Small intestine (tissue), 7 donors: ENCODE data around the gene PACSIN2. TPM values are rescaled to one million over a fixed set of nuclear protein-coding genes. Genes with fewer than 3 reads are reported as not detected.
A peak's percentile ranks its signal among the peaks of the same experiment; 100 is the strongest.

ENCODE experiments used
- DNase-seq, 2 donors: peaks; one replicate each; pipeline versions ENCODE4 v3.0.0 to v3.0.0-alpha.2; 2013
- FAIRE-seq: peaks from 2 replicates; lab custom pipeline; 2012; peaks lifted over from hg19 to GRCh38; lab: Jason Lieb, UNC
- H3K27ac ChIP-seq, 3 donors: one replicate each; pipeline ENCODE4 v1.5.1; 2013; ENCODE audit warnings: low read length in 2 of 3, mild to moderate bottlenecking in 2 of 3, control low read depth in 1 of 3, inconsistent platforms in 1 of 3, low read depth in 1 of 3, moderate library complexity in 1 of 3
- H3K27me3 ChIP-seq, 3 donors: one replicate each; pipeline ENCODE4 v1.6.1; 2013; ENCODE audit warnings: low read length in 3 of 3, inconsistent platforms in 1 of 3; ENCODE audit not compliant: control insufficient read depth in 3 of 3, insufficient read depth in 3 of 3
- H3K36me3 ChIP-seq, 3 donors: one replicate each; pipeline ENCODE4 v1.6.1; 2013; ENCODE audit warnings: low read length in 3 of 3, inconsistent platforms in 1 of 3, low read depth in 1 of 3, mild to moderate bottlenecking in 1 of 3, moderate library complexity in 1 of 3; ENCODE audit not compliant: control insufficient read depth in 3 of 3, insufficient read depth in 2 of 3
- H3K4me1 ChIP-seq, 3 donors: one replicate each; pipeline ENCODE4 v1.6.1; 2013; ENCODE audit warnings: low read length in 2 of 3, inconsistent platforms in 1 of 3, low read depth in 1 of 3, mild to moderate bottlenecking in 1 of 3, moderate library complexity in 1 of 3; ENCODE audit not compliant: control insufficient read depth in 3 of 3, insufficient read depth in 2 of 3
- H3K4me3 ChIP-seq, 3 donors: one replicate each; pipeline ENCODE4 v1.5.1; 2013; ENCODE audit warnings: low read length in 3 of 3, control low read depth in 1 of 3, inconsistent platforms in 1 of 3, low read depth in 1 of 3, mild to moderate bottlenecking in 1 of 3, moderate library complexity in 1 of 3
- H3K9me3 ChIP-seq, 2 donors: one replicate each; pipeline ENCODE4 v1.6.1; 2013; ENCODE audit warnings: low read depth in 1 of 2, low read length in 1 of 2; ENCODE audit not compliant: control insufficient read depth in 2 of 2, insufficient read depth in 1 of 2
- WGBS, 3 donors: extraction: QIAGEN DNeasy Blood & Tissue Kit; methylation state at CpG; one replicate each; pipeline ENCODE4 v1.1.7; 2013; 5-methylcytosine and 5-hydroxymethylcytosine counted together
- polyA plus RNA-seq, 4 donors: library from polyadenylated mRNA; stranded (reverse) in 3 of 4; unstranded in 1 of 4; fragments of 200-250 nt in 3 of 4; fragments of 120-200 nt in 1 of 4; gene quantifications; one replicate each; pipeline versions ENCODE4 v1.2.1 to v1.2.3, GENCODE V29; 2013
- donor health status: healthy with polysubstance abuse.
- donor health status: control.
- donor health status: control.
- donor health status: Bipolar disorder and iron deficiency.
- donor health status: healthy.

PACSIN2 gene
- polyA plus RNA-seq, 4 donors = 28.9 to 53.3 (median 45.2) TPM

DNA sequence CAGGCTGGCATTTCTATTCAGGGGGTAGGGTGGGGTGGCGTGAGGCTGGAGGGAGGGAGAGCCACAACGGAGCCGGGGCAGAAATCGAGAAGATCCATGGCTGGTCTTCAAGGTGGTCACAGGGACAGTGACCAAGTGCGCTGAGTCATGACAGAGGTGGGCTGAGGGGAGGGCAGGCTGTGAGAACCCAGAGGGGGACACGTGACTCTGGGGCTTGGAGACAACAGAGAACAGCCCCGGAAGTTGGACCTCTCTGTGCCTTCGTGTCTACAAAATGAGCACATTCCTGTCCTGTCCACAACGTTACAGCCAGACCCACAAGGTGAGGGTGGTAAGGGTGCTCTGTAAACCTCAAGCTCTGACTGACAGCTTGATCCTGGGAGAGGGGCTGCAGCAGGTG, 122.8 kb downstream of the PACSIN2 start:
- H3K27ac ChIP-seq = peak overlapping the region in 2 of 3 donors; percentile 34 to 51
- peaks cover 0 to 67% (median 7%) of the 10 kb centered on the region in 3 donors for H3K36me3 ChIP-seq
- FAIRE-seq (no peak), DNase-seq (no peak)
- 81 to 84% (median 82%) methylated on average over 9 of the region's 9 CpGs for WGBS, 3 donors
- peaks cover 0 to 16% (median 8%) of the 10 kb centered on the region in 3 donors for H3K4me1 ChIP-seq
- no peak overlapping the region for H3K4me3 ChIP-seq
- H3K27me3 ChIP-seq = no peaks in the 10 kb centered on the region
- no peaks in the 10 kb centered on the region for H3K9me3 ChIP-seq

DNA sequence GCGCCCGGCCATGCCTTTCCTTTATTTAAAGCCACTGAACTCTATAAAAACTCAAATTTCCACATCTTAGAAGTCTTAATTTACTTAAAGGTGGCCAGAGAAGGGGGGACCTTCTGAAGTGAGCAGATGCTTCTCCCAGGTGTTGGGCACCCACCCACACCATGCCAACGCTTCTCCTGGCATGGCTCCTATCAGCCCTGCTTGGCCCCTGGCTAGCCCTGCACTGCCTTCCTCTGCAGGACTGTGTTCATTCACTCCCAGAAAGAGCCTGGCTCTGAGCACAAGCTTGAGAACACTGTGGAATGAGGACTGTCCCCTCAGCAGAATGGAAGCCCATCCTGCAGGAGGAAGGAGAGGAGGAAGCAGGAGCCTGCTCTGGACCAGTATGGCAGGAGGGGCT, 123.3 kb downstream of the PACSIN2 start:
- no peak overlapping the region for H3K4me3 ChIP-seq
- WGBS, 3 donors = 87 to 98% (median 89%) methylated on average over 3 of the region's 3 CpGs
- no peak for DNase-seq
- no peaks in the 10 kb centered on the region for H3K9me3 ChIP-seq
- no peak overlapping the region for H3K27ac ChIP-seq
- no peak for FAIRE-seq
- peaks cover 0 to 21% (median 8%) of the 10 kb centered on the region in 3 donors for H3K4me1 ChIP-seq
- no peaks in the 10 kb centered on the region for H3K27me3 ChIP-seq
- H3K36me3 ChIP-seq = peaks cover 0 to 72% (median 7%) of the 10 kb centered on the region in 3 donors

DNA sequence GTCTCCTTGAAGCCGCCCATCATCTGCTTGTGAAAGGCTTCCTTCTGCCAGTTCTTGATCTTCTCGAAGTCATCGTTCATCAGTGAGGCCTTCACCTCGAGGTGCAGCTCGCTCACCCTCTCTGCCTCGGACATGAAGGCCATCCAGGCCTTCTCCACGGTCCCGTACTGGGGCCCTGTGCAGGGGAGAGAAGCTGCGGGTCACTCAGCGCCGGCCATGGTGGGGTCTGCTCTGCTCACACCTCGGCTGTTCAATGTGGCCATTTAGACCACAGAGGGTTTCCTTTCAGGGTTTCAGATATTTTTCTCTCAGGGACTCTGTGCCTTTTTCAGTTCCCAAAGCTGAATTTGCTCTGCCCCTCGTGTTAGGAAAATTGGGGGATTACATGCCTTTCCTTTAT, 123.9 kb downstream of the PACSIN2 start:
- FAIRE-seq (no peak), DNase-seq (no peak)
- Histone ChIP-seq H3K9me3 (no peaks in the 10 kb centered on the region), H3K27me3 (no peaks in the 10 kb centered on the region), H3K27ac (no peak overlapping the region), H3K36me3 (peaks cover 0 to 77% (median 7%) of the 10 kb centered on the region in 3 donors), H3K4me1 (peaks cover 0 to 23% (median 8%) of the 10 kb centered on the region in 3 donors), H3K4me3 (no peak overlapping the region)
- WGBS, 3 donors = 85 to 94% (median 90%) methylated on average over 13 of the region's 13 CpGs

DNA sequence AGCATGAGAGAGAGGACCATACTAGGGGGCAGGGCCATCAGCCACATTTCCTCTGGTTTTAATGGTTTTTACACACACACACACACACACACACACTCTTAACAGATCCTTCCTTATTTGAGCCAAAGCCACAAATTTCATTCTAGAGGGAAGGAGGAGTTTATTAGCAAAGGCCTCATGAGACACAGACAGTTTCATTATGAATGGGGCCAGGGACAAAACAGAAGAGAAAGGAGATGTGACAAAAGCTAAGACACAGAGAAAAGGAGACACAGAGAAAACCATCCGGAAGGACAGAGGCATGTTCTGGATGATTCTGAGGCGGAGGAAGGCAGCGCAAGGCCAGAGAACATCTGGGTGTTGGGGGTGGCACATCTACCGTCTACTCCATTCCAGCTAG, 125.6 kb downstream of the PACSIN2 start:
- WGBS, 3 donors = 71 to 77% (median 77%) methylated on average over 4 of the region's 4 CpGs
- no peaks in the 10 kb centered on the region for H3K9me3 ChIP-seq
- peak in 1 of 2 donors; percentile 10 for DNase-seq
- no peak overlapping the region for H3K4me3 ChIP-seq
- no peaks in the 10 kb centered on the region for H3K27me3 ChIP-seq
- no peak overlapping the region for H3K27ac ChIP-seq
- FAIRE-seq = no peak
- peaks cover 0 to 84% (median 7%) of the 10 kb centered on the region in 3 donors for H3K36me3 ChIP-seq
- H3K4me1 ChIP-seq = peaks cover 0 to 23% (median 8%) of the 10 kb centered on the region in 3 donors

DNA sequence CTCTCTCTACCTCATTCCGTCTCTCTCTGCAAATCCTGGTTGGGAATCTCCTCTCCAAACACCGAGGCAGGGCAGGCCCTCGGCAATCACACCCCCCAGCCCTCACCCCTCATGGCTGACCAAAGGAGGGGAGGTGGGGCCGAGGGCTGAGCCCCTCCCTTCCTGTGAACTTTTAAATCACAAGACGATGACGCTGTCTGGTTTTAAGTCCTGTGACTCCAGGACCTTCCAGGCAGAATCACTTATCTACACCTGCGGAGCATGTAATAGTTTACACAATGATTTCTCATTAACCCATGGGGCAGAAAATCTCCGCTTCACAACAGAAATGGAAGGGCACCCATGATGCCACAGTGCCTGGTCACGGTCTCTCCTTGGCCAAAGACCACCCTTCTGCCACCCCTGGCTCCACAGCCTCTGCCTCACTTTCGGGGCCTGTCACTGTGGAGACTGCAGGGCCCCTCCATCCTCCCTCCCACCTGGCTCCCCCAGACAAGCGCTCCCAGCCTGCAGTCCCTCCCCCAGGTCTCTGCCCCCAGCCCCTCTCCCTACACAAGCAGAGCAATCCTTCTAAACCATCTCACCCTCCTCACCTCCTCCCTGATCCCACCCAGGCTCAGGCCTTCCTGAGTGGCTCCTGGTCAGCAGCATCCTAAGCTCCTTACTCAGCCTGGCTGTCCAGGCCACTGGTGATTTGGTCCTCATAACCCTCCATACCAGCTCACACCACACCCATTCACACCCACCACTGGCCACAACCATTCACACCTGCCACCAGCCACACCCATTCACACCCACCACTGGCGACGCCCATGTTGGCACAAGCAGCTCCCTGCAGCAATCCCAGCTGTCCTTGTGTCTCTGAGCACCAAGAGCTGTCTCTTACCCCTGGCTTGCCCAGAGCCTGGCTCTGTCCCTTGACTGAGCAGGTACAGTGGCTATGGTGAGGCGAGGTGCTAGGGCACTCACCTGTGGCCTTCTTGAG, 127.1 kb downstream of the PACSIN2 start:
- Histone ChIP-seq H3K27me3 (no peaks in the 10 kb centered on the region), H3K4me1 (peaks cover 0 to 23% (median 6%) of the 10 kb centered on the region in 3 donors), H3K9me3 (no peaks in the 10 kb centered on the region), H3K36me3 (peaks cover 0 to 92% (median 9%) of the 10 kb centered on the region in 3 donors), H3K27ac (peak overlapping the region in 2 of 3 donors; percentile 38 to 97), H3K4me3 (no peak overlapping the region)
- peak; percentile 73 to 93 for DNase-seq
- no peak for FAIRE-seq
- 19 to 58% (median 43%) methylated on average over 14 of the region's 14 CpGs for WGBS, 3 donors

- H3K4me3 ChIP-seq = no peak overlapping the region
- H3K36me3 ChIP-seq = peaks cover 0 to 92% (median 7%) of the 10 kb centered on the region in 3 donors
- no peaks in the 10 kb centered on the region for H3K27me3 ChIP-seq
- FAIRE-seq (no peak), DNase-seq (no peak)
- peak overlapping the region in 2 of 3 donors; percentile 38 to 97 for H3K27ac ChIP-seq
- H3K9me3 ChIP-seq = no peaks in the 10 kb centered on the region
- 38 to 64% (median 50%) methylated on average over 7 of the region's 7 CpGs for WGBS, 3 donors
- peaks cover 0 to 23% (median 6%) of the 10 kb centered on the region in 3 donors for H3K4me1 ChIP-seq
These were observed 127.8 kb downstream of the PACSIN2 start for GRCh38 chr22:42887120-42887519.

GRCh38 chr22:42885446-42885845, 129.5 kb downstream of the PACSIN2 start:
- Histone ChIP-seq H3K4me3 (no peak overlapping the region), H3K36me3 (peaks cover 0 to 92% (median 9%) of the 10 kb centered on the region in 3 donors), H3K27me3 (no peaks in the 10 kb centered on the region), H3K4me1 (peaks cover 0 to 23% (median 6%) of the 10 kb centered on the region in 3 donors), H3K27ac (no peak overlapping the region), H3K9me3 (no peaks in the 10 kb centered on the region)
- DNase-seq = no peak
- FAIRE-seq = no peak
- WGBS, 3 donors = 87 to 90% (median 88%) methylated on average over 9 of the region's 9 CpGs

- no peaks in the 10 kb centered on the region for H3K27me3 ChIP-seq
- H3K36me3 ChIP-seq = peaks cover 0 to 94% (median 11%) of the 10 kb centered on the region in 3 donors
- H3K9me3 ChIP-seq = no peaks in the 10 kb centered on the region
- WGBS, 3 donors = 80 to 82% (median 80%) methylated on average over 7 of the region's 7 CpGs
- DNase-seq (no peak), FAIRE-seq (no peak)
- H3K4me3 ChIP-seq = no peak overlapping the region
- H3K27ac ChIP-seq = no peak overlapping the region
- peaks cover 0 to 23% (median 6%) of the 10 kb centered on the region in 3 donors for H3K4me1 ChIP-seq
These were observed 130.2 kb downstream of the PACSIN2 start for GRCh38 chr22:42884616-42885375.
